Heart right ventricle (tissue), 16 donors: Measurements from ENCODE around the gene MBNL2. TPM values are rescaled to one million over a fixed set of nuclear protein-coding genes. Genes with fewer than 3 reads are reported as not detected.
A peak's percentile ranks its signal among the peaks of the same experiment; 100 is the strongest.

Experiments used
- ATAC-seq, 8 donors: fragments of 200-7000 bp; cut with Tn5 transposase; one replicate each; pipeline ENCODE4 v1.9.1; 2020; ENCODE audit warnings: mild to moderate bottlenecking in 8 of 8, moderate library complexity in 8 of 8, moderate number of reproducible peaks in 1 of 8
- DNase-seq, 2 donors: peaks; one replicate each; pipeline ENCODE4 v3.0.0-alpha.2; 2020
- H3K27ac ChIP-seq, 10 donors: fragments of 200-600 bp; sonication (generic) in 2 of 10; one replicate each; pipeline versions ENCODE4 v1.5.0 to v1.8.0; 2020 to 2022; ENCODE audit warnings: mild to moderate bottlenecking in 3 of 10
- H3K27me3 ChIP-seq, 7 donors: fragments of 200-600 bp; one replicate each; pipeline ENCODE4 v1.8.0; 2021 to 2022; ENCODE audit warnings: mild to moderate bottlenecking in 2 of 7
- H3K36me3 ChIP-seq, 9 donors: fragments of 200-600 bp; sonication (generic) in 1 of 9; one replicate each; pipeline versions ENCODE4 v1.5.0 to v1.8.0; 2020 to 2022; ENCODE audit warnings: mild to moderate bottlenecking in 2 of 9
- H3K4me1 ChIP-seq, 9 donors: fragments of 200-600 bp; sonication (generic) in 1 of 9; one replicate each; pipeline versions ENCODE4 v1.5.0 to v1.8.0; 2020 to 2022; ENCODE audit warnings: mild to moderate bottlenecking in 4 of 9
- H3K4me3 ChIP-seq, 10 donors: fragments of 200-600 bp; sonication (generic) in 2 of 10; one replicate each; pipeline versions ENCODE4 v1.5.0 to v1.8.0; 2020 to 2022; ENCODE audit warnings: mild to moderate bottlenecking in 7 of 10, moderate library complexity in 2 of 10
- H3K9me3 ChIP-seq, 11 donors: fragments of 200-600 bp in 10 of 11; sonication (generic) in 2 of 11; one replicate each; pipeline versions ENCODE4 v1.5.0 to v1.8.0; 2013 to 2022; ENCODE audit warnings: mild to moderate bottlenecking in 2 of 11, control low read depth in 1 of 11, moderate library complexity in 1 of 11
- WGBS, 2 donors: extraction: QIAGEN DNeasy Blood & Tissue Kit; methylation state at CpG; one replicate each; pipeline ENCODE4 v1.1.7; 2013; ENCODE audit warnings: inconsistent platforms in 1 of 2; 5-methylcytosine and 5-hydroxymethylcytosine counted together
- intact Hi-C, 10 donors: fragments of 100-400 bp; cut with DNase I; formaldehyde crosslinking; loops; one replicate each; pipeline versions ENCODE4 v1.11.1 to v1.14.2; 2022
- polyA plus RNA-seq, 2 donors: library from polyadenylated mRNA; stranded (reverse); fragments of 200-250 nt; gene quantifications; one replicate each; pipeline ENCODE4 v1.2.3, GENCODE V29; 2013
- total RNA-seq, 10 donors: library from RNA; stranded (reverse); fragmentation: NEBNext Ultra II Directional in 3 of 10; extraction: Animal tissue kit (Norgen Biotek cat#: 25700) in 3 of 10; gene quantifications; one replicate each; pipeline versions ENCODE4 v1.2.1 to v1.2.4, GENCODE V29; 2021 to 2023
- TF ChIP-seq, protein P1 (sequence below), 9 donors: fragments of 200-600 bp; sonication (generic) in 2 of 9; IDR thresholded peaks; one replicate each; pipeline versions ENCODE4 v1.5.0 to v1.8.0; 2021 to 2022; ENCODE audit warnings: antibody characterized with exemption in 9 of 9, mild to moderate bottlenecking in 5 of 9, moderate library complexity in 1 of 9
- donor health status: Arrhythmogenic right ventricular cardiomyopathy.
- donor health status: ischemic (EF 13 %, LVEDD 7.1; RV severe dilation, severe dysfunction).
- donor health status: healthy with polysubstance abuse.
- donor health status: DM: no; HTN: yes; CAD: no.
- donor health status: DM: no; HTN: no; CAD: no.
- donor health status: ischemic (EF 25% LVEDD 6.9; RV normal size, moderate dysfunction).
- donor health status: ischemic (EF 25% LVEDD 5.7; RV mildly dilated, moderate dysfunction).
- donor health status: healthy.
- donor health status: DM: yes; HTN: yes; CAD: no.
- donor health status: Ischemic cardiomyopathy.
- donor health status: ischemic (EF 35%, LVEDD 5.7; RV mildly dilated, moderate dysfunction).
- donor health status: nonischemic (EF 11% LVEDD 7.7; RV severe dilation, severe dysfunction).
- donor health status: DM: yes; HTN: yes; CAD: no.
- donor health status: PGD.
- donor health status: ischemic (EF 29% LVEDD 5.4; RV normal size, mild dysfunction).
- donor health status: nonischemic (EF 23%, LVEDD 6.1; RV moderate dilation, normal function).

MBNL2 gene
- total and polyA plus RNA-seq, 12 donors, result 17.2 to 95.0 (median 83.2) TPM

DNA sequence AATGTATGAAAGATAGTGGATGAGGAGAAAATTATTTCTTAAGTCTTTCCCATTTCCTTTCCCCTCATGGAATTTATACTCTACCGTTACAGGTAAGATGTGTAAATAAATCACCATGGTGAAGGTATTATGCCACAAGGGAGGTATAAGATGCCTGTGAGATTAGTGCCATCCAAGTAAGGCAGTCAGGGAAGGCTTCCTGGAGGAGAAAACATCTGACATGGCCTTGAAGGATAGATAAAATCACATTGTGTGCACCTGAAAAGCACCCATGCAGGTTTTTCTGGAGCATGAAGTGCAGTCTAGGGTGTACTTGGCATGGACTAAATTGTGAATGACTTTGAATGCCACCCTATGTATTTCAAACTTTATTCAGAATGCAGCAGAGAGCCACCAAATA lies 15.3 kb downstream of the MBNL2 start:
- peaks cover 0 to 4% (median 0%) of the 10 kb centered on the region in 9 donors for H3K36me3 ChIP-seq
- no peaks in the 10 kb centered on the region for H3K27me3 ChIP-seq
- intact Hi-C loops, result loop anchor here in 1 of 10 donors (5.0 kb wide), 1 partner anchor 40 kb away; no protein-coding TSS in a partner anchor
- TF ChIP-seq, protein P1, sequence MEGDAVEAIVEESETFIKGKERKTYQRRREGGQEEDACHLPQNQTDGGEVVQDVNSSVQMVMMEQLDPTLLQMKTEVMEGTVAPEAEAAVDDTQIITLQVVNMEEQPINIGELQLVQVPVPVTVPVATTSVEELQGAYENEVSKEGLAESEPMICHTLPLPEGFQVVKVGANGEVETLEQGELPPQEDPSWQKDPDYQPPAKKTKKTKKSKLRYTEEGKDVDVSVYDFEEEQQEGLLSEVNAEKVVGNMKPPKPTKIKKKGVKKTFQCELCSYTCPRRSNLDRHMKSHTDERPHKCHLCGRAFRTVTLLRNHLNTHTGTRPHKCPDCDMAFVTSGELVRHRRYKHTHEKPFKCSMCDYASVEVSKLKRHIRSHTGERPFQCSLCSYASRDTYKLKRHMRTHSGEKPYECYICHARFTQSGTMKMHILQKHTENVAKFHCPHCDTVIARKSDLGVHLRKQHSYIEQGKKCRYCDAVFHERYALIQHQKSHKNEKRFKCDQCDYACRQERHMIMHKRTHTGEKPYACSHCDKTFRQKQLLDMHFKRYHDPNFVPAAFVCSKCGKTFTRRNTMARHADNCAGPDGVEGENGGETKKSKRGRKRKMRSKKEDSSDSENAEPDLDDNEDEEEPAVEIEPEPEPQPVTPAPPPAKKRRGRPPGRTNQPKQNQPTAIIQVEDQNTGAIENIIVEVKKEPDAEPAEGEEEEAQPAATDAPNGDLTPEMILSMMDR (IDR thresholded peaks at IDR 0.05), result no peak
- no peak for ATAC-seq
- no peak for DNase-seq
- no peaks in the 10 kb centered on the region for H3K9me3 ChIP-seq
- H3K4me1 ChIP-seq, result peaks cover 30 to 100% (median 90%) of the 10 kb centered on the region in 9 donors
- H3K27ac ChIP-seq, result peak overlapping the region in 7 of 10 donors; percentile 12 to 88 (median 23)
- H3K4me3 ChIP-seq, result no peak overlapping the region
- 85 to 96% methylated on average over 1 of the region's 1 CpG for WGBS, 2 donors

- no peaks in the 10 kb centered on the region for H3K27me3 ChIP-seq
- peaks cover 0 to 4% (median 0%) of the 10 kb centered on the region in 9 donors for H3K36me3 ChIP-seq
- no peak for ATAC-seq
- WGBS, 2 donors, result 74 to 77% methylated on average over 5 of the region's 5 CpGs
- peak overlapping the region in 9 of 10 donors; percentile 4 to 88 (median 71) for H3K27ac ChIP-seq
- DNase-seq, result no peak
- H3K4me1 ChIP-seq, result peaks cover 30 to 100% (median 98%) of the 10 kb centered on the region in 9 donors
- H3K9me3 ChIP-seq, result no peaks in the 10 kb centered on the region
- intact Hi-C loops, result loop anchor here in 1 of 10 donors (5.0 kb wide), 1 partner anchor 39 kb away; no protein-coding TSS in a partner anchor
- H3K4me3 ChIP-seq, result no peak overlapping the region
- TF ChIP-seq, protein P1 (IDR thresholded peaks at IDR 0.05), result no peak
Measured at GRCh38 chr13:97238432-97238831, 16.3 kb downstream of the MBNL2 start.

DNA sequence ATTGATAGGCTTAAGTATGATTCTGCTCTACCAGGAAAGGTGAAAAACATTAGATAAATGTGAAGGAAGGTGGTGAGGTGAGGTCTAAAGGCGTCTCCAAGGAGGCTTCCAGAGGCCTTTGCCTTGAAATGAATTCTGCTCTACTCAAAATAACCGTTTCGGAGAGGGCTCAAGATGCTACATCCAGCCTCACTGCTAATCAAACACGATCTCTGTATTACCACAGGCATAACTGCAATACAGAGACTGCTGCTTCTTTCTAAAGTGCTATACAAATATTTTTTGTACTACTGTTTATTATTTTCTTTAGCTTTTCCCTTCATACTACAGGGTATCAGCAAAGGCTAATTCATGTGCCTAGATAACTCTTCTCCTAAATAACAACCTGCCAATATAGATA lies 16.8 kb downstream of the MBNL2 start:
- TF ChIP-seq, protein P1 (IDR thresholded peaks at IDR 0.05), result no peak
- Histone ChIP-seq H3K9me3 (no peaks in the 10 kb centered on the region), H3K36me3 (peaks cover 0 to 4% (median 0%) of the 10 kb centered on the region in 9 donors), H3K27ac (peak overlapping the region in 9 of 10 donors; percentile 4 to 88 (median 71)), H3K4me1 (peaks cover 28 to 100% (median 98%) of the 10 kb centered on the region in 9 donors), H3K27me3 (no peaks in the 10 kb centered on the region), H3K4me3 (no peak overlapping the region)
- no peak for ATAC-seq
- 81 to 82% methylated on average over 4 of the region's 4 CpGs for WGBS, 2 donors
- no peak for DNase-seq
- intact Hi-C loops, result loop anchor here in 1 of 10 donors (5.0 kb wide), 1 partner anchor 38 kb away; no protein-coding TSS in a partner anchor

DNA sequence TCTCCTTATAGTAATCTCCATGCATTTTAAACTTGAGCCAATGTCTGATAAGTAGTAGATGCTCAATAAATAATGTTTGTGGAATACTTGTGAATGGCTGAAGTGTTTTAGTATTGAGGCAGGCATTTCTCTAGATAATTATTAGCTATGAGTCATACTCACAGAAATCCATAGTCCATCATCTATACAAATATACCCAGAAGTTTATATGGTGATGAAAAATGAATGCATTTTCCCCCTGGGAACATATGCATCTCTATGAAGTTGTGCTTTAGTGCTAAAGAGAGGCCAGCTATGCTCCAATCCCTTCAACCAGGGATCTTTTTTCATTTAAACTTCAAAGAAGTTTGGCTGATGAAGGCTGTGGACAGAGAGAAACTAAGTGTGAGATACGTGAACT lies 17.2 kb downstream of the MBNL2 start:
- H3K27ac ChIP-seq, result peak overlapping the region; percentile 4 to 88 (median 68)
- DNase-seq (no peak), ATAC-seq (no peak)
- peaks cover 28 to 100% (median 99%) of the 10 kb centered on the region in 9 donors for H3K4me1 ChIP-seq
- TF ChIP-seq, protein P1 (IDR thresholded peaks at IDR 0.05), result no peak
- 37 to 53% methylated on average over 1 of the region's 1 CpG for WGBS, 2 donors
- H3K36me3 ChIP-seq, result peaks cover 0 to 4% (median 0%) of the 10 kb centered on the region in 9 donors
- no peaks in the 10 kb centered on the region for H3K9me3 ChIP-seq
- H3K27me3 ChIP-seq, result no peaks in the 10 kb centered on the region
- no peak overlapping the region for H3K4me3 ChIP-seq
- intact Hi-C loops, result loop anchor here in 1 of 10 donors (5.0 kb wide), 1 partner anchor 38 kb away; no protein-coding TSS in a partner anchor
